GM23248 (cell line): ENCODE measurements around the gene B9D1.

Experiments used
- EZH2 ChIP-seq: fragments of 200-600 bp; sonication (generic); IDR thresholded peaks from 2 replicates; pipeline ENCODE4 v1.6.1; 2018; ENCODE audit warnings: antibody characterized with exemption, mild to moderate bottlenecking; ENCODE audit not compliant: insufficient read depth, poor library complexity, severe bottlenecking
- EZH2phosphoT487 ChIP-seq: fragments of 200-600 bp; sonication (generic); IDR thresholded peaks from 2 replicates; pipeline ENCODE4 v1.6.1; 2018; ENCODE audit warnings: antibody characterized with exemption, moderate library complexity, mild to moderate bottlenecking, low read depth; ENCODE audit not compliant: insufficient read depth

GRCh38 chr17:19320876-19321275, 41.6 kb downstream of the B9D1 start:
- no peak for TF ChIP-seq EZH2
- TF ChIP-seq EZH2phosphoT487, result no peak
